SKM-1 (cell line): ENCODE results near the gene ELFN2.

Source experiments
- DNase-seq: peaks from one replicate; lab custom pipeline; 2025; ENCODE audit not compliant: unreplicated experiment; lab: John Stamatoyannopoulos, UW

The ELFN2 gene

DNA sequence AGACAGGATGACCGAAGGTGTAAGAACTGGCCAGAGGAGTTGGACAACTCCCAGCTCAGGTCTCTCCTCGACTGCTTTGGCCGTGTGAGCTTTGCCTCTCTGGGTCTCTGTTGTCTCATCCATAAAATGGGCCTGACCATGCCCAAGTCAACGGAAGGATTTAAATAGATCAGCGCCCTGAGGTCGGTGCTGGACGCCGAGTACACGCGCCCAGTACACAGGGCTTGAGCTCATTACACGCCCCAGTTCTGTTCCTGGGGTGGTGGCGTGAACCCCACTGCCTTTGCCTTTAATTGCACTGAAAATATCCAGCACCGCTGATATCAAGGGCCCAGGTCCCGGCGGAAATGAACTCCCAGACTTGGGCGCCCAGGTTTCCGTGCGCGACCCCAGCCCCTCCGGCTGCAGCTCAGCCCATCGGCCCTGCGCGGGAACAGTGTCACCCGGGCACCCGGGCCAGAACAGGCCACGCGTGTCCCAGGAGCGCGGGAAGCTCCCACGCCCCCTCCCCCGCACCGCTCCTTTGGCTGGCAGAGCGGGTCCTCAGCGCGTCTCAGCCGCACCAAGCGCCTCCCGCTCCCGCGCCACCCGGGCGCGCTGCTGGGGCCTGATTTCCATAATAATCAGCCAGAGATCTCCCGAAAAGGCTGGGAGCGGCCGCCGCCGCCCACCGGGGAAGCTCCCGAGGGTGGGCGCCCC lies 102.8 kb downstream of the ELFN2 start:
- DNase-seq = no peak

DNA sequence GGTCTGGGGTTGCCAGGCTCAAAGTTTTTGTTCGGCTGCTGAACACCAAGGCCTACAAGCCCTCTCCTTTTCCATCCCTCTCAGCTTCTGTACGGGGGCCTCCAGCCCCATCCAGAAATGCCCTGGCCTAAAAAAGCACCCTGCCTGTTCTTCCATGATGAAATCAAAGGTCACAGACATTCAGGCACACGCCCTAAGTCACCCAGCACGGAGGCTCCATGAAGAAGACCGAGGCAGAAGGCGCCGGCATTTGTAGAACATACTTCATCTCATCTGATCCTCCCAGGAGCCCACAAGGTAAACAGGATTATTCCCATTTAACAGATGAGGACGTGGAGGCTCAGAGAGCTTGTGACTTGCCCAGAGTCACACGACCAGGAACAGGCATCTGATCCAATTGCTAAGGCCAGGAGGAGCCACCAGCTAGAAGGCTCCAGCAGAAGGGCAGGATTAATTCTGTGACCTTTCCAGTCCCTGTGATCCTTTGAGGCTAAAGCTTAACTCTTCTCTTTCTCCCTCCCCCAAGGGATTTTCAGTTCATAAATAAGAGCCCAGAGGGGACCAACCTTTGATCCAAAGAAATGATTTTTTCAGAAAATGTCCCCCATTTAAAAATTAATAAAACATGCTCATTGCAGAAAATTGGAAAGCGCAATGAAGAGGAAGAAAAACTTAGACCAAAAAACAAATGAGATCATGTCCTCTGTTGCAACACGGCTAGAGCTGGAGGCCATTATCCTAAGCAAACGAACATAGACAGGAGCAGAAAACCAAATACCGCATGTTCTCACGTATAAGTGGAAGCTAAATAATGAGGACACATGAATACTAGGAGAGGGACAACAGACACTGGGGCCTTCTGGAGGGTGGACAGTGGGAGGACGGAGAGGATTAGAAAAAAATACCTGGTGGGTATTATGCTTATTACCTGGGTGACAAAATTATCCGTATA lies 106.3 kb downstream of the ELFN2 start:
- DNase-seq = no peak

DNA sequence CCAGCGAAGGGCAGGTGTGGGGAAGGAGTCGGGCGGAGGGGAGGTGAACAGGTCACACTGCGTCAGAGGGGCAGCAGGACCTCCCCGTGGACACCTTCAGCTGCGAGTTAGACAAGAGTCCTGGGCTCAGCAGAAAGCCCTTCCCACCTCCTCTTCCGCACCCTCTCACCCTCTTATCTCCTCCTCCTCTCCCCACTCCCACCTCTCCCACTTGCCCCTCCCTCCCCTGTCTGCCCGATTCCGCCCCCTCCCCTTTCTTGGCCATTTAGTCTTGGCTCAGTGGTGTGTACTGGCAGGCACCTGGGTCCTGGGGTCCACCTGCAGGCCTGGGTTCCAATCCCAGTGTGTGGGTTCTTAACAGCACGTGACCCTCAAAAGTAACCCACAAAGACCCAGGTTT lies 107.8 kb downstream of the ELFN2 start:
- DNase-seq = no peak

DNA sequence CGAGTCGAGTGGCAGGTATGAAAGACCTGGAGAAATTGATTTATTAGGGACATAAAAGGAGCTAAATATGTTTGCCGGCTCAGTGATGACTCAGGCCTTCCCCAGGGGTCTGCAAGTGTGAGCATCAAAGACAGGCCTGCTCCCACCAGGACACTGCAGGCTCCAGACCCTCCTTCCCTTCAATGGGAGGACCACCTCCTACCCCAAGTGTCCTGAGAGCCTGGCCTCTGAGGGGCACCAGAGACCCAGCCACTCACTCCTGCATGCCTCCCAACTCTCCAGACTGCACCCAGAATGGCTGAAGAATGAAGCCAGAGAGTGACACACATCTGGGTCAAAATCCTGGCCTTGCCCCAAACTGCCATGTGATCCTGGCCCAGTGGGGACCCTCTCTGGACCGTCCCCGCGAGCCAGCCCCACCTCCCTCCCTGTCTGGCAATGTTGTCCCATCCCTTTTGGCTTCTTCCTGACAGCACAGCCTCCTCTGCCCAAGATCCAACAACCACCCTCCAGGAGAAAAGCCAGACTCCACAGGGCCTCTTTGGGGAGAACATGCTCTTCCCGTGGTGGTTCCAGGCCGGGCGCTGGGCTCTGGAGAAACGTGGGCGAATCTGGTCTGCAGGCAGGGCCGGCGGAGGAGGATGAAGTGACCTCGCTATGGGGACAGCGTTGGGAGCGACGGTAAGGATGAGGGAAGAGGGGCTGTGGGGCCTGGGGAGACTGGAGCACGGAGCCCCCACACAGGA lies 108.7 kb downstream of the ELFN2 start:
- DNase-seq = no peak
